H1 (cell line): ENCODE data around the gene DGKD. TPM values are rescaled to one million over a fixed set of nuclear protein-coding genes. Genes with fewer than 3 reads are reported as not detected.

Source experiments
- KDM5A ChIP-seq: fragments of 200-600 bp; IDR thresholded peaks from 2 replicates; pipeline ENCODE4 v1.7.1; 2012; ENCODE audit warnings: mild to moderate bottlenecking, low read length, inconsistent platforms, mixed read lengths
- RAD21 ChIP-seq, 2 experiments: IDR thresholded peaks in 1 of 2; conservative IDR thresholded peaks in 1 of 2; 2 replicates each; pipeline ENCODE4 v1.6.1; 2011; ENCODE audit warnings: low read depth in 2 of 2, low read length in 2 of 2, improper control_type of control experiment in 1 of 2, inconsistent platforms in 1 of 2, mild to moderate bottlenecking in 1 of 2, moderate library complexity in 1 of 2
- polyA plus RNA-seq, 7 experiments: library from polyadenylated mRNA; depleted of rRNA in 3 of 7; stranded (reverse) in 5 of 7; unstranded in 2 of 7; fragments of >200 nt in 5 of 7; fragments of 200-250 nt in 2 of 7; gene quantifications; 1 replicate in 5 of 7; 2 replicates in 1 of 7; 4 replicates in 1 of 7; pipeline versions ENCODE4 v1.2.1 to v1.2.3, GENCODE V29; 2011 to 2013; ENCODE audit warnings: missing spikeins in 2 of 7, mixed read lengths in 2 of 7
- total RNA-seq: library from RNA; stranded (reverse); fragmentation: NEBNext Ultra II Directional; extraction: Animal tissue kit (Norgen Biotek cat#: 25700); gene quantifications from 2 replicates; pipeline ENCODE4 v1.2.1, GENCODE V29; 2021
- TF ChIP-seq, protein P1 (sequence below): fragments of 300-600 bp; sonication (generic); IDR thresholded peaks from 2 replicates; pipeline ENCODE4 v1.7.1; 2012; ENCODE audit warnings: low read length, moderate library complexity, mild to moderate bottlenecking, inconsistent platforms; ENCODE audit not compliant: insufficient replicate concordance

The DGKD gene
- total and polyA plus RNA-seq, 2 of the 8 experiments (the other 6 are each of a cell fraction or from before 2014, with no cell fraction given), result 7.7 to 30.9 TPM

DNA sequence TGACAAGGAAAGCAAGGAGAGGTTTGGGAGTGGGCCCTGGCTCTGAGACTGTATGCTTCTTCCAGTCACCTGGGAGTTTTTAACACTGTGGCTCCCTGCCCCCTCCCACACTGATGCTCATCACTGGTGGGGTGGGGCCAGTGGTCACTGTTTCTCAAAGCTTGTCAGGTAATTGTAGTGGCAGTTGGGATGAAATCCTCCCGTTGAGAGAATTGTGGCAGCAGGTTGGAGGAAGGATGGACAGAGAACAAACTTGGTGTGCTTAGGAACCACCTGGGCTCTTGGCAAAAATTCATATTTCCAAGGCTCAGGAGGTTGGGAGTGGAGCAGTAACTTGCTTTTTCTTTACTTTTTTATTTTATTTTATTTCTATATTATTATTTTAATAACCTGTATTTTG, 25.1 kb downstream of the DGKD start (continued):
- TF ChIP-seq, protein P1, sequence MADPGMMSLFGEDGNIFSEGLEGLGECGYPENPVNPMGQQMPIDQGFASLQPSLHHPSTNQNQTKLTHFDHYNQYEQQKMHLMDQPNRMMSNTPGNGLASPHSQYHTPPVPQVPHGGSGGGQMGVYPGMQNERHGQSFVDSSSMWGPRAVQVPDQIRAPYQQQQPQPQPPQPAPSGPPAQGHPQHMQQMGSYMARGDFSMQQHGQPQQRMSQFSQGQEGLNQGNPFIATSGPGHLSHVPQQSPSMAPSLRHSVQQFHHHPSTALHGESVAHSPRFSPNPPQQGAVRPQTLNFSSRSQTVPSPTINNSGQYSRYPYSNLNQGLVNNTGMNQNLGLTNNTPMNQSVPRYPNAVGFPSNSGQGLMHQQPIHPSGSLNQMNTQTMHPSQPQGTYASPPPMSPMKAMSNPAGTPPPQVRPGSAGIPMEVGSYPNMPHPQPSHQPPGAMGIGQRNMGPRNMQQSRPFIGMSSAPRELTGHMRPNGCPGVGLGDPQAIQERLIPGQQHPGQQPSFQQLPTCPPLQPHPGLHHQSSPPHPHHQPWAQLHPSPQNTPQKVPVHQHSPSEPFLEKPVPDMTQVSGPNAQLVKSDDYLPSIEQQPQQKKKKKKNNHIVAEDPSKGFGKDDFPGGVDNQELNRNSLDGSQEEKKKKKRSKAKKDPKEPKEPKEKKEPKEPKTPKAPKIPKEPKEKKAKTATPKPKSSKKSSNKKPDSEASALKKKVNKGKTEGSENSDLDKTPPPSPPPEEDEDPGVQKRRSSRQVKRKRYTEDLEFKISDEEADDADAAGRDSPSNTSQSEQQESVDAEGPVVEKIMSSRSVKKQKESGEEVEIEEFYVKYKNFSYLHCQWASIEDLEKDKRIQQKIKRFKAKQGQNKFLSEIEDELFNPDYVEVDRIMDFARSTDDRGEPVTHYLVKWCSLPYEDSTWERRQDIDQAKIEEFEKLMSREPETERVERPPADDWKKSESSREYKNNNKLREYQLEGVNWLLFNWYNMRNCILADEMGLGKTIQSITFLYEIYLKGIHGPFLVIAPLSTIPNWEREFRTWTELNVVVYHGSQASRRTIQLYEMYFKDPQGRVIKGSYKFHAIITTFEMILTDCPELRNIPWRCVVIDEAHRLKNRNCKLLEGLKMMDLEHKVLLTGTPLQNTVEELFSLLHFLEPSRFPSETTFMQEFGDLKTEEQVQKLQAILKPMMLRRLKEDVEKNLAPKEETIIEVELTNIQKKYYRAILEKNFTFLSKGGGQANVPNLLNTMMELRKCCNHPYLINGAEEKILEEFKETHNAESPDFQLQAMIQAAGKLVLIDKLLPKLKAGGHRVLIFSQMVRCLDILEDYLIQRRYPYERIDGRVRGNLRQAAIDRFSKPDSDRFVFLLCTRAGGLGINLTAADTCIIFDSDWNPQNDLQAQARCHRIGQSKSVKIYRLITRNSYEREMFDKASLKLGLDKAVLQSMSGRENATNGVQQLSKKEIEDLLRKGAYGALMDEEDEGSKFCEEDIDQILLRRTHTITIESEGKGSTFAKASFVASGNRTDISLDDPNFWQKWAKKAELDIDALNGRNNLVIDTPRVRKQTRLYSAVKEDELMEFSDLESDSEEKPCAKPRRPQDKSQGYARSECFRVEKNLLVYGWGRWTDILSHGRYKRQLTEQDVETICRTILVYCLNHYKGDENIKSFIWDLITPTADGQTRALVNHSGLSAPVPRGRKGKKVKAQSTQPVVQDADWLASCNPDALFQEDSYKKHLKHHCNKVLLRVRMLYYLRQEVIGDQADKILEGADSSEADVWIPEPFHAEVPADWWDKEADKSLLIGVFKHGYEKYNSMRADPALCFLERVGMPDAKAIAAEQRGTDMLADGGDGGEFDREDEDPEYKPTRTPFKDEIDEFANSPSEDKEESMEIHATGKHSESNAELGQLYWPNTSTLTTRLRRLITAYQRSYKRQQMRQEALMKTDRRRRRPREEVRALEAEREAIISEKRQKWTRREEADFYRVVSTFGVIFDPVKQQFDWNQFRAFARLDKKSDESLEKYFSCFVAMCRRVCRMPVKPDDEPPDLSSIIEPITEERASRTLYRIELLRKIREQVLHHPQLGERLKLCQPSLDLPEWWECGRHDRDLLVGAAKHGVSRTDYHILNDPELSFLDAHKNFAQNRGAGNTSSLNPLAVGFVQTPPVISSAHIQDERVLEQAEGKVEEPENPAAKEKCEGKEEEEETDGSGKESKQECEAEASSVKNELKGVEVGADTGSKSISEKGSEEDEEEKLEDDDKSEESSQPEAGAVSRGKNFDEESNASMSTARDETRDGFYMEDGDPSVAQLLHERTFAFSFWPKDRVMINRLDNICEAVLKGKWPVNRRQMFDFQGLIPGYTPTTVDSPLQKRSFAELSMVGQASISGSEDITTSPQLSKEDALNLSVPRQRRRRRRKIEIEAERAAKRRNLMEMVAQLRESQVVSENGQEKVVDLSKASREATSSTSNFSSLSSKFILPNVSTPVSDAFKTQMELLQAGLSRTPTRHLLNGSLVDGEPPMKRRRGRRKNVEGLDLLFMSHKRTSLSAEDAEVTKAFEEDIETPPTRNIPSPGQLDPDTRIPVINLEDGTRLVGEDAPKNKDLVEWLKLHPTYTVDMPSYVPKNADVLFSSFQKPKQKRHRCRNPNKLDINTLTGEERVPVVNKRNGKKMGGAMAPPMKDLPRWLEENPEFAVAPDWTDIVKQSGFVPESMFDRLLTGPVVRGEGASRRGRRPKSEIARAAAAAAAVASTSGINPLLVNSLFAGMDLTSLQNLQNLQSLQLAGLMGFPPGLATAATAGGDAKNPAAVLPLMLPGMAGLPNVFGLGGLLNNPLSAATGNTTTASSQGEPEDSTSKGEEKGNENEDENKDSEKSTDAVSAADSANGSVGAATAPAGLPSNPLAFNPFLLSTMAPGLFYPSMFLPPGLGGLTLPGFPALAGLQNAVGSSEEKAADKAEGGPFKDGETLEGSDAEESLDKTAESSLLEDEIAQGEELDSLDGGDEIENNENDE, result no peak
- TF ChIP-seq KDM5A (no peak), RAD21 (IDR thresholded peaks at IDR 0.05 in 1 of 2, conservative IDR thresholded peaks at IDR 0.05 in 1 of 2; ENCODE audit: low read depth in 2 of 2, low read length in 2 of 2) (no peak)
- TF ChIP-seq, all 59 proteins: peak for 0
